HL-60 (cell line): ENCODE results near the gene RINL.
"Not testable (repeated sequence)": the region's sequence is repeated elsewhere in the genome, so short reads cannot be mapped to it uniquely, and the experiment has no call there.

Experiments used
- POLR2AphosphoS5 ChIP-seq: IDR thresholded peaks from 2 replicates; pipeline ENCODE4 v1.6.1; 2012; ENCODE audit warnings: low read depth
- TF ChIP-seq, protein P1 (sequence below): IDR thresholded peaks from one replicate; pipeline ENCODE4 v1.5.1; 2011; ENCODE audit warnings: low read length, control low read depth, inconsistent platforms; ENCODE audit not compliant: insufficient read depth
- TF ChIP-seq, protein P2 (sequence below): IDR thresholded peaks from 2 replicates; pipeline ENCODE4 v1.6.1; 2012; ENCODE audit warnings: low read depth; ENCODE audit not compliant: insufficient replicate concordance

DNA sequence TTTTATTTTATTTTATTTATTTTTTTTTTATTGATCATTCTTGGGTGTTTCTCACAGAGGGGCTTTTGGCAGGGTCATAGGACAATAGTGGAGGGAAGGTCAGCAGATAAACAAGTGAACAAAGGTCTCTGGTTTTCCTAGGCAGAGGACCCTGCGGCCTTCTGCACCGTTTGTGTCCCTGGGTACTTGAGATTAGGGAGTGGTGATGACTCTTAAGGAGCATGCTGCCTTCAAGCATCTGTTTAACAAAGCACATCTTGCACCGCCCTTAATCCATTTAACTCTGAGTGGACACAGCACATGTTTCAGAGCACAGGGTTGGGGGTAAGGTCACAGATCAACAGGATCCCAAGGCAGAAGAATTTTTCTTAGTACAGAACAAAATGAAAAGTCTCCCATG, 23.1 kb downstream of the RINL start:
- TF ChIP-seq, protein P1, sequence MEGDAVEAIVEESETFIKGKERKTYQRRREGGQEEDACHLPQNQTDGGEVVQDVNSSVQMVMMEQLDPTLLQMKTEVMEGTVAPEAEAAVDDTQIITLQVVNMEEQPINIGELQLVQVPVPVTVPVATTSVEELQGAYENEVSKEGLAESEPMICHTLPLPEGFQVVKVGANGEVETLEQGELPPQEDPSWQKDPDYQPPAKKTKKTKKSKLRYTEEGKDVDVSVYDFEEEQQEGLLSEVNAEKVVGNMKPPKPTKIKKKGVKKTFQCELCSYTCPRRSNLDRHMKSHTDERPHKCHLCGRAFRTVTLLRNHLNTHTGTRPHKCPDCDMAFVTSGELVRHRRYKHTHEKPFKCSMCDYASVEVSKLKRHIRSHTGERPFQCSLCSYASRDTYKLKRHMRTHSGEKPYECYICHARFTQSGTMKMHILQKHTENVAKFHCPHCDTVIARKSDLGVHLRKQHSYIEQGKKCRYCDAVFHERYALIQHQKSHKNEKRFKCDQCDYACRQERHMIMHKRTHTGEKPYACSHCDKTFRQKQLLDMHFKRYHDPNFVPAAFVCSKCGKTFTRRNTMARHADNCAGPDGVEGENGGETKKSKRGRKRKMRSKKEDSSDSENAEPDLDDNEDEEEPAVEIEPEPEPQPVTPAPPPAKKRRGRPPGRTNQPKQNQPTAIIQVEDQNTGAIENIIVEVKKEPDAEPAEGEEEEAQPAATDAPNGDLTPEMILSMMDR, result not testable (repeated sequence)
- not testable (repeated sequence) for TF ChIP-seq POLR2AphosphoS5
- TF ChIP-seq, protein P2, sequence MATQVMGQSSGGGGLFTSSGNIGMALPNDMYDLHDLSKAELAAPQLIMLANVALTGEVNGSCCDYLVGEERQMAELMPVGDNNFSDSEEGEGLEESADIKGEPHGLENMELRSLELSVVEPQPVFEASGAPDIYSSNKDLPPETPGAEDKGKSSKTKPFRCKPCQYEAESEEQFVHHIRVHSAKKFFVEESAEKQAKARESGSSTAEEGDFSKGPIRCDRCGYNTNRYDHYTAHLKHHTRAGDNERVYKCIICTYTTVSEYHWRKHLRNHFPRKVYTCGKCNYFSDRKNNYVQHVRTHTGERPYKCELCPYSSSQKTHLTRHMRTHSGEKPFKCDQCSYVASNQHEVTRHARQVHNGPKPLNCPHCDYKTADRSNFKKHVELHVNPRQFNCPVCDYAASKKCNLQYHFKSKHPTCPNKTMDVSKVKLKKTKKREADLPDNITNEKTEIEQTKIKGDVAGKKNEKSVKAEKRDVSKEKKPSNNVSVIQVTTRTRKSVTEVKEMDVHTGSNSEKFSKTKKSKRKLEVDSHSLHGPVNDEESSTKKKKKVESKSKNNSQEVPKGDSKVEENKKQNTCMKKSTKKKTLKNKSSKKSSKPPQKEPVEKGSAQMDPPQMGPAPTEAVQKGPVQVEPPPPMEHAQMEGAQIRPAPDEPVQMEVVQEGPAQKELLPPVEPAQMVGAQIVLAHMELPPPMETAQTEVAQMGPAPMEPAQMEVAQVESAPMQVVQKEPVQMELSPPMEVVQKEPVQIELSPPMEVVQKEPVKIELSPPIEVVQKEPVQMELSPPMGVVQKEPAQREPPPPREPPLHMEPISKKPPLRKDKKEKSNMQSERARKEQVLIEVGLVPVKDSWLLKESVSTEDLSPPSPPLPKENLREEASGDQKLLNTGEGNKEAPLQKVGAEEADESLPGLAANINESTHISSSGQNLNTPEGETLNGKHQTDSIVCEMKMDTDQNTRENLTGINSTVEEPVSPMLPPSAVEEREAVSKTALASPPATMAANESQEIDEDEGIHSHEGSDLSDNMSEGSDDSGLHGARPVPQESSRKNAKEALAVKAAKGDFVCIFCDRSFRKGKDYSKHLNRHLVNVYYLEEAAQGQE, result not testable (repeated sequence)
